Tibial artery (tissue), 4 donors: ENCODE measurements around the gene NLRC5.

Experiments used
- DNase-seq, 2 donors: peaks; one replicate each; pipeline ENCODE4 v3.0.0-alpha.2; 2019
- H3K27ac ChIP-seq, 2 donors: fragments of 200-600 bp; sonication (generic) in 1 of 2; 1 replicate in 1 of 2; 2 replicates in 1 of 2; pipeline ENCODE4 v1.5.1; 2018 to 2019; ENCODE audit warnings: mild to moderate bottlenecking in 1 of 2
- H3K27me3 ChIP-seq, 2 donors: fragments of 200-600 bp; sonication (generic) in 1 of 2; one replicate each; pipeline versions ENCODE4 v1.5.1 to v1.6.0; 2016 to 2019
- H3K36me3 ChIP-seq, 3 donors: fragments of 200-600 bp; sonication (generic) in 2 of 3; one replicate each; pipeline ENCODE4 v1.5.1; 2016 to 2019; ENCODE audit warnings: mild to moderate bottlenecking in 2 of 3
- H3K4me1 ChIP-seq, 4 donors: fragments of 200-600 bp; sonication (generic) in 2 of 4; 1 replicate in 3 of 4; 2 replicates in 1 of 4; pipeline ENCODE4 v1.5.1; 2016 to 2019
- H3K4me3 ChIP-seq, 2 donors: fragments of 200-600 bp; sonication (generic) in 1 of 2; 1 replicate in 1 of 2; 2 replicates in 1 of 2; pipeline ENCODE4 v1.5.1; 2018 to 2019; ENCODE audit warnings: mild to moderate bottlenecking in 2 of 2
- H3K9me3 ChIP-seq, 3 donors: fragments of 200-600 bp; sonication (generic) in 1 of 3; one replicate each; pipeline ENCODE4 v1.5.1; 2016 to 2019
- intact Hi-C: fragments of 100-400 bp; cut with DNase I; formaldehyde crosslinking; loops from one replicate; pipeline ENCODE4 v1.15.0; 2023; ENCODE audit warnings: low total_unique reads
- TF ChIP-seq, protein P1 (sequence below), 2 experiments: fragments of 200-600 bp in 1 of 2; fragments of 450-650 bp in 1 of 2; IDR thresholded peaks; one replicate each; pipeline ENCODE4 v1.5.1; 2017 to 2019; ENCODE audit warnings: antibody characterized with exemption in 2 of 2, mild to moderate bottlenecking in 1 of 2, moderate library complexity in 1 of 2

NLRC5 gene

GRCh38 chr16:56956756-56957155, 32.6 kb upstream of the NLRC5 start:
- Histone ChIP-seq H3K4me1 (peaks cover 0 to 12% (median 3%) of the 10 kb centered on the region in 4 donors), H3K36me3 (no peaks in the 10 kb centered on the region), H3K27ac (no peak overlapping the region), H3K27me3 (no peaks in the 10 kb centered on the region), H3K4me3 (no peak overlapping the region), H3K9me3 (no peaks in the 10 kb centered on the region)
- TF ChIP-seq, protein P1, sequence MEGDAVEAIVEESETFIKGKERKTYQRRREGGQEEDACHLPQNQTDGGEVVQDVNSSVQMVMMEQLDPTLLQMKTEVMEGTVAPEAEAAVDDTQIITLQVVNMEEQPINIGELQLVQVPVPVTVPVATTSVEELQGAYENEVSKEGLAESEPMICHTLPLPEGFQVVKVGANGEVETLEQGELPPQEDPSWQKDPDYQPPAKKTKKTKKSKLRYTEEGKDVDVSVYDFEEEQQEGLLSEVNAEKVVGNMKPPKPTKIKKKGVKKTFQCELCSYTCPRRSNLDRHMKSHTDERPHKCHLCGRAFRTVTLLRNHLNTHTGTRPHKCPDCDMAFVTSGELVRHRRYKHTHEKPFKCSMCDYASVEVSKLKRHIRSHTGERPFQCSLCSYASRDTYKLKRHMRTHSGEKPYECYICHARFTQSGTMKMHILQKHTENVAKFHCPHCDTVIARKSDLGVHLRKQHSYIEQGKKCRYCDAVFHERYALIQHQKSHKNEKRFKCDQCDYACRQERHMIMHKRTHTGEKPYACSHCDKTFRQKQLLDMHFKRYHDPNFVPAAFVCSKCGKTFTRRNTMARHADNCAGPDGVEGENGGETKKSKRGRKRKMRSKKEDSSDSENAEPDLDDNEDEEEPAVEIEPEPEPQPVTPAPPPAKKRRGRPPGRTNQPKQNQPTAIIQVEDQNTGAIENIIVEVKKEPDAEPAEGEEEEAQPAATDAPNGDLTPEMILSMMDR (IDR thresholded peaks at IDR 0.05), result no peak
- intact Hi-C loops, result no loop called here
- peak in 1 of 2 donors; percentile 7 for DNase-seq

- Histone ChIP-seq H3K9me3 (no peaks in the 10 kb centered on the region), H3K27me3 (no peaks in the 10 kb centered on the region), H3K4me3 (no peak overlapping the region), H3K27ac (no peak overlapping the region), H3K4me1 (peaks cover 0 to 21% (median 10%) of the 10 kb centered on the region in 4 donors), H3K36me3 (no peaks in the 10 kb centered on the region)
- DNase-seq, result peak in 1 of 2 donors; percentile 59
- TF ChIP-seq, protein P1 (IDR thresholded peaks at IDR 0.05), result no peak
- intact Hi-C loops, result no loop called here
These were observed 28.6 kb upstream of the NLRC5 start for GRCh38 chr16:56960681-56961281.

- peaks cover 0 to 21% (median 12%) of the 10 kb centered on the region in 4 donors for H3K4me1 ChIP-seq
- TF ChIP-seq, protein P1 (IDR thresholded peaks at IDR 0.05), result no peak
- H3K4me3 ChIP-seq, result no peak overlapping the region
- intact Hi-C loops, result no loop called here
- H3K9me3 ChIP-seq, result no peaks in the 10 kb centered on the region
- no peaks in the 10 kb centered on the region for H3K27me3 ChIP-seq
- H3K36me3 ChIP-seq, result no peaks in the 10 kb centered on the region
- DNase-seq, result peak in 1 of 2 donors; percentile 1
- H3K27ac ChIP-seq, result no peak overlapping the region
These were observed 28.0 kb upstream of the NLRC5 start for GRCh38 chr16:56961386-56961785.

GRCh38 chr16:56961851-56962281, 27.5 kb upstream of the NLRC5 start, which contains the start of gene CETP:
Gene CETP, plus strand, starts transcription at chr16:56961950. Its CDS starts 30 bp downstream, at chr16:56961980.
- no peaks in the 10 kb centered on the region for H3K27me3 ChIP-seq
- no peak within 1 kb of the TSS for H3K4me3 ChIP-seq
- no peak within 1 kb of the TSS for H3K27ac ChIP-seq
- no peaks in the 10 kb centered on the region for H3K36me3 ChIP-seq
- H3K4me1 ChIP-seq, result peaks cover 0 to 21% (median 12%) of the 10 kb centered on the region in 4 donors
- TF ChIP-seq, protein P1 (IDR thresholded peaks at IDR 0.05), result no peak
- intact Hi-C loops, result no loop called here
- DNase-seq, result peak in 1 of 2 donors; percentile 40
- H3K9me3 ChIP-seq, result no peaks in the 10 kb centered on the region

DNA sequence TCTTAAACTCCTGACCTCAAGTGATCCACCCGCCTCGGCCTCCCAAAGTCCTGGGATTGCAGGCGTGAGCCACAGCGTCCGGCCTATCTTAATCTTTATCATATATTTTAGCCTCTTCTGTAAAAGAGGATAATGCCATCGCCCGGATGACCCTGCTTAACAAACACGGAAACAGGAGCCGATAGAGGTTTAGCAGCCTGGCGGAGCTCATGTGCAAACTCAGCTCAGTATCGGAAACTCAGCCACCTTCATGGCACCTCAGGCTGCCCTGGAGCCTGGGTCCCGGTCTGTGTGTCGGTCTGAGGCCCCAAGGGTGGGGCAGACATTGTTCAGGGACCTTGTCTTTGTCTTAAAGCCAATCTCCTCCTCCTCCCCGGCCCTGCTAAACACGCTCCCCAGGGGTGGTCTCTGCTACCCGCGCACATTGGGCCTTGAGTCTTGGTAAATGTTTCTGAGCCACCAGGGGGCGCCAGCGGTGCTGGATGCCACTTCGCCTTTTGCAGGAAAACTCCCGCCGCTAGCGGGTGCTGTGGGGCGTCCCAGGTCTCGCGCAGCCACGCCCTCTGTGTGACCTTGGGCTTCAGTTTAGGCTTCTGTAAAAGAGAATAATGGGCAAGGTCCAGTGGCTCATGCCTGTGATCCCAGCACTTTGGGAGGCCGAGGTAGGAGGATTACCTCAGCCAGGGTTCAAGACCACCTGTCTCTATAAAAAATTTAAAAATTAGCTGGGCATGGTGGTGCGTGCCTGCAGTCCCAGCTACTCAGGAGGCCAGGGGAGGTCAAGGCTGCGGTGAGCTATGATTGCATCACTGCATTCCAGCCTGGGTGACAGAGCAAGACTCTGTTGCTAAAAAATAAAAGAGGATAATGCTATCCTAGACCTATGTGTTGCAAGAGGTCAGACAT, 24.9 kb upstream of the NLRC5 start:
- Histone ChIP-seq H3K9me3 (no peaks in the 10 kb centered on the region), H3K27me3 (no peaks in the 10 kb centered on the region), H3K4me3 (no peak overlapping the region), H3K36me3 (no peaks in the 10 kb centered on the region), H3K27ac (no peak overlapping the region), H3K4me1 (peaks cover 0 to 21% (median 12%) of the 10 kb centered on the region in 4 donors)
- intact Hi-C loops, result no loop called here
- TF ChIP-seq, protein P1 (IDR thresholded peaks at IDR 0.05), result peak; percentile 72 to 82
- peak; percentile 81 to 90 for DNase-seq
